Left forelimb (tissue), 1 donor: ENCODE measurements around the gene ITGB2.
"Not testable (repeated sequence)": the region's sequence is repeated elsewhere in the genome, so short reads cannot be mapped to it uniquely, and the experiment has no call there.

ENCODE experiments used
- DNase-seq: peaks from one replicate; pipeline ENCODE4 v3.0.0-alpha.2; 2018; ENCODE audit warnings: low spot score

The ITGB2 gene

DNA sequence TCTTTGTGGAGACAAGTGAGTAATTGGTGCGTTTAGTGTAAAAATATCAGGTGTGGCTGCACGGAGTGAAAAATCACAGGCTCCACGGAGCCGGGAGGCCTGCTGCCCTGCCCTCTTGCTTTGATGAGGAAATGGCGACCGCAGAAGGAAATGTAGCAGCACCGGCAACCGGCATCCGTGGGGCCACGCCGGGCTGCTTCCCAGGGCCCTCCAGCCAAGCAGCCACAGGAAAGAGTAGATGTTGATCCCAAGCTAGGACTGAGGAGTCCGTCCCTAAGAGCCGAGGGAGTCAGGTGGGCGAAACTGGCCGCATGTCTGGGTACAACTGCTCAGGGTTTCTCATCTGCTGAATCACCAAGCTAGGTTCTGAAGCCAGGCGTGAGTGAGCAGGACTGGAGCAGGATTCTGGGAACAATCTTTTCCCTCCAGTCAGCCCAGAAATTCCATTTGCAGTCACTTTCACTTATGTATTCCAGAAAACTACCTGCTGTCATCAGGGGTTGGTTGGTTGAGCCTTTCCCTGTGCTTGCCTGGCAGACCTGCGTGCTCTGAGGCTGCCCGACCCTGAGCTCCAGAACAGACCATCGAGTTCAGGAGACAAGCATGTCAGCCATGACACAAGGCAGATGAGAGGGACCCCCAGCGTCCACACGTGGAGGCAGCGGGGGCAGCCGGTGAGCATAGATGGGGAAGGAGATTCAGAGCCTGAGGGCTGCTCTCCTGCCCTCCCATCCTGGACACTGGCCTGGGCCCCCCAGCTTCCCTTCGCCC, 5.8 kb upstream of the ITGB2 start:
- DNase-seq, result no peak

DNA sequence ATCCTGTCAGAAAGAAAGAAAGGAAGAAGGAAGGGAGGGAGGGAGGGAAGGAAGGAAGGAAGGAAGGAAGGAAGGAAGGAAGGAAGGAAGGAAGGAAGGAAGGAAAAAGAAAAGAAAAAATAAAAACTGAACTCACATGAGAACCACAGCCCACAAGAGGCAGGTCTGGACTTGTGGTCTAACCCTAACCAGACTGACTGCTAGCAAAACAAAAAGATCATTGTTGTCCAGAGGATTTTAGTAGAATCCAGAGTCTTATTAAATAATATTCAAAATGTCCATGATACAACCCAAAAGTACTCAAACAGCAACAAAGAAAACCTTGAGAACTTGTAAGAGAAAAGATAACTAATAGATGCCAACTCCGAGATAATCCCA, 4.7 kb upstream of the ITGB2 start:
- DNase-seq, result no peak

DNA sequence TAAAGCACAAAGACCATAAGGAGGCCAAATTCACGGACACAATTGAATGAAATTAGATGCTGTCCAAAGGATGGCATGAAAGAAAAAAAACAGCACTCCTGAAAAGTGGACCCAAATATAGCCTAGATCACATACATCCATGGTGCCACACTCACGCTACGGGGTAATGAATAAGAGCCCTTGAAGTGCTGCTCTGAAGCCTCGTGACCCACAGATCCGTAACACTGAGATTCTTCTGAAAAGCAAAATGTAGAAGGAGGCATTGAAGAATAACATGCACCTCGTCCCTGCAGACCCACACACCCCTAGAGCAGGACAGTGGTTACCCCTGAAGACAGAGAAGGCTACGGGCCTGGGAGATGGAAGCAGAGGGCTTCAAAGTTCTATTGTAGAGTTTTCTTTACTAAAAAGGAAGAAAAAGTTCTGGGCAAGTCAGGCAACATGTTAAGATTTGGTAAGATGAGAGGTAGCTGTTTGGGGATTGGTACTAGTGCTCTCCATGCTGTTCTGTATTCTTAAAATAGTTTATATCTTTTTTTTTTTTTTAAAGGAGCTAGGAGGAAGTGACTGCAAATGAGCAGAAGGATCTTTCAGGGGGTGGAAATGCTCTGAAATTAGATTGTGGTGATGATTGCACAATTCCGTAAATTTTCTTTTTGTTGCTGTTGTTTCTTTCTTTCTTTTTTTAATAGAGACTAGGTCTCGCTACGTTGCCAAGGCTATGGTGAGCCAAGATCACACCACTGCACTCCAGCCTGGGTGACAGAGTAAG, 4.1 kb upstream of the ITGB2 start:
- DNase-seq, result no peak

DNA sequence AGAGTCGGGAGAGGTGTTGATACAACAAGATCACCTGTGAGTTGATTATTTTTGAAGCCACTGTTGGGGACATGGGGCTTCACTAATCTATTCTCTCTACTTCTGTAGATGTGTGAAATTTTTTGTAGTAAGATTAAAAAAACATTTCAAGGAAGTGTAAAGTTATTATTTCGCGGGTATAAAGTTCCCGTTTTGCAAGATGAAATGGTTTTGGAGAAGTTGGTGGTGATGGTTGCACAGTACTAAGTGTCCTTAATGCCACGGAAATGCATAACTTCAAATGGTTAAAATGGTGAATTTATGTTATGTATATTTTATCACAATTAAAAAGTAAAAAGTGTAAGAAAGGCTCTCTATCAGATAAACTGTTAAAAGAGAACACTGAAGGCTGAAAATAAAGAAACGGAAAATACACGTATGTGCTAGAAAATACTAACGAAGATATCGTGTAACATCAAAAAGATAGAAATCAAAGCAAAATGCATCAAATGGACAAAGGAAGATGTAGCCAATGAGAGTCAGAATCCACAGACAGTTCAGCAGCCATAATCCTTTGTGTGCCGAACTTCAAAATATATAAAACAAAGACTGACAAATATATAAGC, 2.9 kb upstream of the ITGB2 start:
- no peak for DNase-seq

DNA sequence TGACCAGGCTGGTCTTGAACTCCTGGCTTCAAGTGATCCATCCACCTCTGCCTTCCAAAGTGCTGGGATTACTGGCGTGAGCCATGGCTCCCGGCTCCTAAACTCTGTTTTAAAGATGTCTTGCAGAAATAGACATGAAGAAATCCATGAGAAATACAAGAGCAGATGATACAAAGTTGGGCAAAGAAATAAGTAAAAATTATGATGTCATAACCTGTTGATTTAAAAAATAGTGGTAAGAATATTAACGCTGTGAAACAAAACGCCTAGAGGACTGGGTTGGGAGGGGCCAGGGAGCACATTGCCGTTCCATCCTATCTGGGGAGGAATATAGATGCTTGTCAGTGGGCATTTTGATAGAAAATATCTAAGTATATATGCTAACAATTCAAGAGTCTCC, 1.2 kb upstream of the ITGB2 start:
- DNase-seq, result no peak

DNA sequence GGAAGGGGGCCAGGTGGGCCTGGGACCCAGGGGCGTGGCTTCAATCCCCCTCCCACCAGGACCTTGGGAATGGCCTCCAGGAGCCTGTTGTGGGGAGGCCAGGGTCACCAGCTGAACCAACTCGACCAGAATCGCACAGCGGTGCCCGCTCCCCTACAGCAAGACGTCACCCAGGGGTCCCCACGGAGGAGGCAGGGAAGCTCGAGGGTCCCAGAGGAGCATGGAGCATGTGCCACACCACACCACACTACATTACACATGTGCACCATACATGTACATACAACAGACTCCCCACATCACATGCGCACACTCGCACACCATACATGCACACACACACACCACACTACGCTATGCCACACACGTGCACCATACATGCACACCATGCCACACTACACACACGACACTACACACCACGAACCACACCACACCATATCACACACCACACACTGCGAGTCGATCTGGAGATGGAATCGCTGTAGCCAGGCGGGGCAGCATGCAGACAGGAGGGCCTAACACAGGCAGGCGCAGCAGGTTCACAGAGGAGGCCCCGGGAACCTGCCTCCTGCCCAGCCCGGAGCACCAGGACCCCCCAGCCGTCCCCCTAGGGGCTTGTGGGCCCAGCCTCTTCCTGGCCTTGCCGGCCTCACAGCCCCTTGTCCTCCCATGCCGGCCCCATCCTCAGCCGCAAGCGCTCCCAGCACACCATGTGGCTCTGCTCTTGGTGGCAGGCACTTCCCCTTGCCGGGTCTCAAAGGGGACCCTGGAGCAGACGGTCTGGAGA, 596 bp downstream of the ITGB2 start:
- no peak for DNase-seq

DNA sequence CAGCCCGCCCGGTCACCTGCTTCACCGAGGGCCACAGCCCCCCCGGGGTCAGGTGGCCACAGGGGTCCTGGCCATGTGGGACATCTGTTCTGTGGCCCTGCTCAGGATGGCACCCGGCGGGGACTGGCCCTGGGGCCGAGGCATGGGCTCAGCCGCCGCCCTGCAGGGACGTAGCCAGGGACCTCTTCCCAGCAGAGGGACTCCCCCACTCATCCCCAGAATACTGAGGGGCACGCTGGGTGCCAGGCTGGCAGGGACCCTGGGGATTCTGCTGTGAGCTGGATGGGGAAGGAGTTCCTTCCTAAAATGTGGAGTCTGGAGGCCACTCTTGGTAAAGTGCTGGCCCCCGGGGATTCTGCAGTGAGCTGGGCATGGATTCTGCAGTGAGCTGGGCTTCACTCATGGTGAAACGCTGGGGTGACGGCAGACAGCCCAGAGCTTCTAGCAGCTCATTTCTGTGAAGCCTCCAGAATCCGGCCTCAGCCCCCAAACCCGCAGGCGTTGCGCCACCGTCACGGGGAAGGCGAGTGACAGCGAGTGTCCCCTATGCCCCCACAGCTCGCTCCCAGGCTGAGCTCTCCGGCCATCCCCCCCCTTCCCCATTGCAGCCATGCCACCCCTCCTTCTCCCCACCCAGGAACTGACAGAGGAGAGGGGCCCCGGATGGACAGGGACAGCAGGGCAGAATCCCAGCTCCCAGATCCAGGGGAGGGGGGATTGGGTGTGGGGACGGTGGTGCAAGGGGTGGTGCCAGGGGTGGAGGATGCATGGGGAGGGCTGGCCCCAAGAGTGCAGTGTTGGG, 1.4 kb downstream of the ITGB2 start:
- no peak for DNase-seq

DNA sequence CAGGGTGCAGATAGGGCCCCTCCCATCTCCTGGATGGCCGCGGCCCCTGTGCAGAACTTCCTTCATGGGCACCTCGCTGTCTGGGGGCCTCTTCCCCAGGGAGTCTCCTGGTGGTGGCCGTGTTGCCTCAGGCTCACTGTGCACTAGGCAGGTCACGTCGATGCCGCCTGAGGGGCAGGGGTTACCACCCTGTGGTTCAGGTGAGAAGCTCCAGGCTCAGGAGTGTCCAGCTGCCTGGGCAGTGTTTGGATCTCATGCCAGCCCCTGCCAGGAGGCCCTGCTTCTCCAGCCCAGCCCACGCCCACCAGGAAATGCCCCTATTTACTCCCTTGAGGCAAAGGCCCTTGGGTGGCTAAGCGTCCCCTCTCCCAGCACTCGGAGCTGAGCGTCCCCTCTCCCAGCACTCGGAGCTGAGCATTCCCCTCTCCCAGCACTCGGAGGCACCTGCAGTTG, 2.1 kb downstream of the ITGB2 start:
- no peak for DNase-seq

DNA sequence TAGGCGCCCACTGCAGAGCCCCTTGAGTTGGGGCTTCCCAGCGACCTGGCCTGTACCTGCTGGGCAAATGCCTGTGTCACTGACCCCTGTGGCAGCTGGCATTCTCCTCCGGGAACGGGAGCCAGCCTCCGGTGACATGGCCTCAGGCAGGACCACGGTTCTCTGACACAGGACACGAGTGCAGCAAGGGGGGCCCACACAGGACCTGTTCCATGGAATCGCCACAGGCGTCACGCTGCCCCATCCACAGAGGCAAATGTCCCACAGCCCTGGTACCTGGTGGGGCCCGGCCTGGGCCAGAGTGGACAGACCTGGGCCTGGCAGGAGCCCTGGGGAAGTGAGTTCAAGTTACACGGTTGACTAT, 2.6 kb downstream of the ITGB2 start:
- no peak for DNase-seq

DNA sequence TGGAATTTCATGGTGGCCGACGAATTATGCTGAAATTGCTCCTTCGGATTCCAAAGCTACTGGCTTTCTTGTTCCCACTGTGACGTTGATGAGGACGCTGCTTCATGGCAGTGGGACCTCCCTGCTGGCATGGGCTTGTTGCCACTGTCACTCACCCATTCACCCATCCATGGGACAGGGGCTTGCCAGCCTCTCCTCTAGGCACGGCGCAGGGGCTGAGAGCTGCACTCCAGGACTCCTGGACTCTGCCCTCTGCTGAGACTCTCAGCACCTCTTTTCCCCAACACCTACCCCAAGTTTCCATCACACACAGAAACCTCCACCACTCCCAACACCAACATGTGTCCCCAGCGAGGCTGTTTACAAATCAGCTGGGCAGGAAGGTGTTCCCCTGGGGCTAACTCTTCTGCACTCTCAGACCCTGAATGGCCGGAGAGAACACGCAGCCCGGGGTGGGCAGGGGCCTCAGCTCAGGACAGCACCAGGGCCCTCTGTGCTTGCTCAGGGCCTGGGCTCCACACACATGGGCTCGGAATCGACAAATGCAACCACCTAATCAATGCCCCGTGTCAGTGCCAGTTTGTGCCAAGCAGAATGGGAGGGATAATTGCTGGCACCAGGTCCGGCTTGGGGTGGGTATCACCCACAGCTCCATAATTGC, 3.1 kb downstream of the ITGB2 start:
- no peak for DNase-seq

DNA sequence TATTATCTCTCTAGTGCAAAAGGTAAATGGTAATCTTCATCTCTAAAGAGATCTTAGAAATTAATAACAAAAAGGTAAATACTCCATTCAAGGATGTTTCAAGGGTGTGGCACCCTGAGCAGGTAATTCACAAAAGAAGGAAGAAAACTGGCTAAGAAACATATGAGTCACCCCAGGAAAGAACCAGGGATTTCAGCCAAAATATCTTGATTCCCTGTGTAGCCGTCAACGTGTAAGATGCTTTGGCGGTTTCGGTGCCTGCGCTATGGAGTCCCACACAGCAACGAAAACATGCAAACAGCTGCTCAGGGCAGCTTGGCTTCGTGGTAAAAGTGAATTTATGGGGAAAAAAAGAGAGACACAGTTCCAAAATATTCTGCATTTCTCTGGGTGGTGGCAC, 3.7 kb downstream of the ITGB2 start:
- DNase-seq, result no peak

DNA sequence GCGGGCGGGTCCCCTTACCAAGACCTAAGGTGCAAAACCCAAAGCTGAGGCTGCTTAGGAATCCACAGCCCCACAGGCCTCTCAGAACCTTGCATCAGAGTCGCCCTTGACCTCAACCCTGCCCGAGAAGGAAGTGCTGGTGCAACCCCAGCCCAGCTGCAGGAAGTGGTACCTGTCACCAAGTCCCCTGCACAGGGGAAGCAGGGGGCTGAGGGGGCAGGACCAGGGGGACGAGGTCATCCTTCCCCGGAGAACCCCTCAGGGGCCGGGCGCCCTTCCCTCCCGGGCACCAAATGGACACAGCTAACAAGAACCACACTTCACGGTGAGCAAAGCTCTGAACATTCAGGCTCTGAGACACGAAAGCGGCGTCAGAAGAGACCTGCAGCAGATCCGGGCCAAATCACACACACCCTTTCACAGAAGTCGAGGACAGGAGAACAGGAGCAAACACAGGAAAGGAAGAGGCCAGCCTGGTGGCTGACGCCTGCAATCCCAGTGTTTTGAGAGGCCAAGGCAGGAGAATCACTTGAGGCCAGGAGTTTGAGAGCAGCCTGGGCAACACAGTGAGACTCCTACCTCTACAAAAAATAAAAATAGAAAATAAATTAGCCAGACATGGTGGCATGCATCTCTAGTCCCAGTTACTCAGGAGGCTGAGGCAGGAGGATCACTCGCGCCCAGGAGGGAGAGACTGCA, 6.4 kb downstream of the ITGB2 start:
- no peak for DNase-seq

DNA sequence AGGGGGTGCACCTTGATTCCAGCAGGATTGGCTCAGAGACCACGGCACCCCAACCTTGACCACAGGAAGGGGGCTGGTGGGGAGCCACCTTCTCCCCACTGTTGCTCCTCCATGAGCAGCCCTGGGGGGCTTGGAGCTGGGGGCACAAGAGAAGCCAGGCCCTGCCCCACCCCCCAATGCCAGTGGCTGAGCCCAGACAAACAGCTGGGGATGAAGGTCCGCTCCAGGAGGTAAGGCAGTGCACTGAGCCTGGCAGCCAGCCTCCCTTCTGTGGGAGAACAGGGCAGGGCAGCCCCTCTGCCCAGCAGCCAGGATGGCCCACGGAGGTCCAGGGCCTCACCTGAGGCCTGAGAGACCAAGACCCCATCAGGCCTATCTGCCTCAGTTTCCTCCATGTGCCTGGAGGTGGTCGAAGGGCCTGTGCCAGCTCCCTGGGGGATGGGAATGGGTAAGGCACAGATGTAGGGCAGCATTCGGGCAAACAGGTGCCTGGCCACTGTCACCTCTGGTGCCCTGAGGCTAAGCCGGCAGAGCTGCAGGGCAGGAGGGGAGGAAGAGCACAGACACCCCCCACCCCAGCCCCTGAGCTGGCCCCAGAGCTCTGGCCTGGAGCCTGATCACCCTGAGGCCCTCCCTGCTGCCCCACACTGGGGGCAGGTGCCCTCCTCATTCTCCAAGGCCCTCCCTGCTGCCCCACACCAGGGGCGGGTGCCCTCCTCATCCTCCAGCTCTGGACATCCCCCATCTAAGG, 7.1 kb downstream of the ITGB2 start:
- no peak for DNase-seq

DNA sequence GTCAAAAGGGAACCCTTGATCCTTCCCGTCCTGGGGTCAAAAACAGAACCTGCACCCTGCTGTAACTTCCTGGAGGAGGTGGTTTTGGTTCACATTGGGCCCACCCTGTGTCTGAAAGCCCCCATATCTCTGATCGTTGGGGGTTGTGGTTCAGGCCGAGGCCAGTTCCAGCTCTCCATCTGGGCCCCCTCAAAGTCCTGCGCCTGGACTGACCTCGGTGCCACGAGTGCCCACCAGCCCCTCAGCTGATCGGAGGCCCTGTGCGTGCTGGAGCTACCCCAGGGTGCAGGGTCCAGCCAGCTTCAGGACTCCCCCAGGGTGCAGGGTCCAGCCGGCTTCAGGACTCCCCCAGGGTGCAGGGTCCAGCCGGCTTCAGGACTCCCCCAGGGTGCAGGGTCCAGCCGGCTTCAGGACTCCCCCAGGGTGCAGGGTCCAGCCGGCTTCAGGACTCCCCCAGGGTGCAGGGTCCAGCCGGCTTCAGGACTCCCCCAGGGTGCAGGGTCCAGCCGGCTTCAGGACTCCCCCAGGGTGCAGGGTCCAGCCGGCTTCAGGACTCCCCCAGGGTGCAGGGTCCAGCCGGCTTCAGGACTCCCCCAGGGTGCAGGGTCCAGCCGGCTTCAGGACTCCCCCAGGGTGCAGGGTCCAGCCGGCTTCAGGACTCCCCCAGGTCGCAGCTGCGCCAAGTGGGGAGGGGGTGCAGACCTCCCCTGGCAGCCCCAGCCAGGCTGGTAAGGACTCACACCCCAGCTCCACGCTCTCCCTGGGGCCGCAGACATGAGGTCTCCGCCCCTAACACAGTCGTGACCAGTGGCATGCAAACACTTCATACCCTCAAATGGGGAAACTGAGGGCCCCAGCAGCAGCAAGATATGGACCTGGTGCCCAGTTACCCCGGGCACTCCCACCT, 7.9 kb downstream of the ITGB2 start:
- DNase-seq, result not testable (repeated sequence)

DNA sequence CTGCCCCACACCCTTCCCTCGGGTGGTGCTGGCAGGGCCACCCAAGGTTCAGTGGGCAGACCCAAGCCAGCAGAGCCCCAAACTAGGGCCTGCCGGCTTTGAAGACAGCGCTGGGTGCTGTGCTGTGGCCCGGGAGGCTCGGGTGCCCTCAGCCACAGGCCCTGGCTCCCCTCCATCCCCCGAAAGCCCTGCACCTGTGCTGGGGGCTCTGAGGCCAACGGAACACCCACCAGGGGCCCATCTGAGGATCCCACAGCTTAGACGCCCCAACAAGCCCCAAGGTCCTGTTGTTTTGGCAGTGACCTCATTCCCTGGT, 8.6 kb downstream of the ITGB2 start:
- DNase-seq, result no peak

DNA sequence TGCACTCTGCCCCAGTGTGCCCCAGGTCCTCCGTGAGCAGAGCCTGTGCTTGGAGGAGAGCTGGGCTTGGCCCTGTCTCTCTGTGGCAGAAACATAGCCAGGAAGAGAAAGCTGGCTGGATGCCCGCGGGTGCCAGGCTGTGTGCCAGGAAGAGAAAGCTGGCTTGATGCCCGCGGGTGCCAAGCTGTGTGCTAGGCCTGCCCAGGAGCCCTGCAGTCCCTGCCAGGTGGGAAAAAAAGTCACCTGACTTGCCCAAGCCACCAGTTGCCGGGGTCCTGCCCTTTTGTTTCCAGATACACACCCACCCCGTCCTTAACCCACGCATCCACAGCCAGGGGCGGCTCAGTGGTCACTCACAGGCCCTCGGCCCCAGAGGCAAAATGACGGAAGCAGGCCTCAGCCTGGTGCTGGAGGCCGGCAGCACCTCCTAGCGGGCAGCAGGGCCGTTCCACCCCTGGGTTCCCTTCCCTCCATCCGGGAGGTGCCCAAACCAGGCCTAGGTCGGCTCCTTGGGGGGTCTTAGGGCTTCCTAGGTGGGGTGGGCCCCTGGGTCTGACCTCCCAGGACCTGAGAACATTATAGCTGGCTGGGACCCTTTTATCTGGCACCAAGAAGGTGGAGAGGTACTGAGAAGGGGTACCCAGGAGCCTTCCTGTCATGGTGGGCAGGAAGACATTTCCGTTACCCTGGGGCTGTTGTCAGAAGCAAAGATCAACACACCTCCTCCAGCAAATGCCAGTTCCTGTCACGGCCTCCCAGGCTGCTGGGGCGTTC, 9.1 kb downstream of the ITGB2 start:
- no peak for DNase-seq

DNA sequence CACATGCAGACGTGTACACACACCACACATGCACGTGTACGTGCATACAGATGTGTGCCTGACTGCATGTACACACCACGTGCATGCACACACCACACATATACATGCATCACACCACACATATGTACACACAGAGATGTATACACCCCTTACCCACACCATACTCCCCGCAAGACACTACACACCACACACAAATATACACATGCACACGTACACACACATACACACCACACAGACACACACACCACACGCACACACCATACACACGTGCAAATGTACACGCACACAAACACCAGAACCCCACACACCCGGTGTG, 9.7 kb downstream of the ITGB2 start:
- no peak for DNase-seq
